NCI-H82 treated with DMSO at 0.1 percent for 48 hours (cell line): Measurements from ENCODE around the gene TENM3.

Experiments used
- DNase-seq: peaks from one replicate; lab custom pipeline; 2025; ENCODE audit not compliant: unreplicated experiment; lab: John Stamatoyannopoulos, UW

Gene TENM3

DNA sequence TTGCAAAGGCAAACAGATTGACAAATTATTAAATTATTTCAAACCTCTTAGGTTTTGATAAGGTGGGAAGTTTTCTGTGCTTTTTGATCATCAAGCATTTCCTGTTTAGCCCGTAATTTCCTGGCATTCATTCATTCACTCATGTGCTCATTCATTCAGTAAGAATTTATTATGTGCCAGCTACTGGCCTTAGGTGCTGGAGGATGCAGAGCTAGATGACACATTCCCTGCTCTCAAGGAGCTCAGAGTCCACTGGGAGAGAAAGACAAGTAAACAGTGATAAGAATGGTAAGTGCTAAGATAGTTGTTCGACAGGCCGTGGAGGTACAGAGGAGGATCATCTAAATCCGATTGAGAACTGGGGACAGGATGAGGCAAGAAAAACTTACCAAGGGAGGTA lies 520.9 kb downstream of the TENM3 start:
- DNase-seq: no peak

- DNase-seq: no peak
Measured at GRCh38 chr4:182764642-182765041, 521.4 kb downstream of the TENM3 start.

GRCh38 chr4:182765987-182766856 lies 523.0 kb downstream of the TENM3 start:
- no peak for DNase-seq

- no peak for DNase-seq
Measured at GRCh38 chr4:182766857-182767250, 523.7 kb downstream of the TENM3 start.

GRCh38 chr4:182768838-182769237 lies 525.6 kb downstream of the TENM3 start:
- no peak for DNase-seq

GRCh38 chr4:182770259-182770995 lies 527.2 kb downstream of the TENM3 start:
- no peak for DNase-seq

- DNase-seq: no peak
Measured at GRCh38 chr4:182770996-182771514, 527.9 kb downstream of the TENM3 start.

- DNase-seq: no peak
Measured at GRCh38 chr4:182775075-182775474, 531.9 kb downstream of the TENM3 start.

DNA sequence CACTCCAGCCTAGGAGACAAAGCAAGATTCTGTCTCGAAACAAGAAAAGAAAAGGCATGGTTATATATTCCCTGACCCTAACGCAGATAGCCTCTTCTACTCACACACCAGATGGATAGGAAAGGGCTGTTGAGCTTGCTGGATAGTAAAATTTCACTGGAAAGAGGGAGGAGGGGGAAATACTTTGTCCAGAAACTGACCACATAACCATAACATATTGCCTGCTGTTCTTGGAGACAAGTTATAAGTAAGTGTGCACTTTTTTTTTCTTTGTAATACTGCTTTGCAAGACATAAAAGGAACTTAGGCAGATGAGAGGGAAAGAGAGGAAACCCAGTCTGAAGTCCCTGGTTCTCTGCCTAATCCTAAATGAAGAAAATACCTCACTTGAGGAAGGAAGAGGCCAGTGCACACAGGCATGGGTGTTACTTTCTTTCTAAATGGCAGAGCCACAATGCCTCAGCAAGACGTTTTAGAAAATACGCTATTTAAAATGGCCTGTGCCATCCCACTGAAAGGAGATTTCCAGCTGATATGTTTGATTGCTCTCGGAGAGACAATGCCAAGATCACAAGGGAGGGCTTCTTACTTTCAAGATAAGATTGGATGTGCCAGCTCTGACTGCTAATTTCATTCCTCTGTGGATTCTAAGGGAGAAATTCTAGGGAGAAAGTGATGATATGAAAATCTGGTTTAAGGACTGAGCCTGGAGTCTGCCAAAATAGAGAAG lies 533.3 kb downstream of the TENM3 start:
- DNase-seq: no peak

- no peak for DNase-seq
Measured at GRCh38 chr4:182778222-182778982, 535.2 kb downstream of the TENM3 start.

DNA sequence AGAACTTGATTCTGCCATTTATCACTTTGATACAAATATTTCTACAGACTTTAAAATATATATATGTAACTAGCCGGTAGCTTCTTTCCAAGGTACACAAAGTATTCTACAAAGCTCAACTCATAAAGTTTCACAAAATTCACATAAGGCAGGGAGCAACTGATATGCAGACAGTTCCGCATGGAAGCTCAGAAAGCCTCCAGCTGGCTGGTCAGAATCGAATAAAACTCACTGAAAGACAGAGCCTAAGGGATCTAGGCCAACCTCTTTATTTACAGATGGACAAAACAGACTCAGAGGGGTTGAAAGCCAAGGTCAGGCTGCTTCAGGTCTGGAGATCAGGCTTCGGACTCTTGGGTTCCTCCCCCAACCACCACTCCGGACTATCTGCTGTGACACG lies 543.8 kb downstream of the TENM3 start:
- no peak for DNase-seq

GRCh38 chr4:182788201-182788600 lies 545.0 kb downstream of the TENM3 start:
- no peak for DNase-seq

GRCh38 chr4:182789529-182789928 lies 546.3 kb downstream of the TENM3 start:
- no peak for DNase-seq

GRCh38 chr4:182795446-182796238 lies 552.4 kb downstream of the TENM3 start:
- no peak for DNase-seq

DNA sequence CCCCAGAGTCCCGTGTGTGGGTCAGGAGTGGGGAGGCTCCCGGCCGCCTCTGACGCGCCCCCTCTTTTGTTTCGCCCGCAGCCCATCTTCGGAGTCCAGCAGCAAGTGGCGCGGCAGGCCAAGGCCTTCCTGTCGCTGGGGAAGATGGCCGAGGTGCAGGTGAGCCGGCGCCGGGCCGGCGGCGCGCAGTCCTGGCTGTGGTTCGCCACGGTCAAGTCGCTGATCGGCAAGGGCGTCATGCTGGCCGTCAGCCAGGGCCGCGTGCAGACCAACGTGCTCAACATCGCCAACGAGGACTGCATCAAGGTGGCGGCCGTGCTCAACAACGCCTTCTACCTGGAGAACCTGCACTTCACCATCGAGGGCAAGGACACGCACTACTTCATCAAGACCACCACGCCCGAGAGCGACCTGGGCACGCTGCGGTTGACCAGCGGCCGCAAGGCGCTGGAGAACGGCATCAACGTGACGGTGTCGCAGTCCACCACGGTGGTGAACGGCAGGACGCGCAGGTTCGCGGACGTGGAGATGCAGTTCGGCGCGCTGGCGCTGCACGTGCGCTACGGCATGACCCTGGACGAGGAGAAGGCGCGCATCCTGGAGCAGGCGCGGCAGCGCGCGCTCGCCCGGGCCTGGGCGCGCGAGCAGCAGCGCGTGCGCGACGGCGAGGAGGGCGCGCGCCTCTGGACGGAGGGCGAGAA lies 556.5 kb downstream of the TENM3 start:
- DNase-seq: no peak

DNA sequence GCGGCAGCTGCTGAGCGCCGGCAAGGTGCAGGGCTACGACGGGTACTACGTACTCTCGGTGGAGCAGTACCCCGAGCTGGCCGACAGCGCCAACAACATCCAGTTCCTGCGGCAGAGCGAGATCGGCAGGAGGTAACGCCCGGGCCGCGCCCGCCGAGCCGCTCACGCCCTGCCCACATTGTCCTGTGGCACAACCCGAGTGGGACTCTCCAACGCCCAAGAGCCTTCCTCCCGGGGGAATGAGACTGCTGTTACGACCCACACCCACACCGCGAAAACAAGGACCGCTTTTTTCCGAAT lies 557.0 kb downstream of the TENM3 start:
- no peak for DNase-seq

DNA sequence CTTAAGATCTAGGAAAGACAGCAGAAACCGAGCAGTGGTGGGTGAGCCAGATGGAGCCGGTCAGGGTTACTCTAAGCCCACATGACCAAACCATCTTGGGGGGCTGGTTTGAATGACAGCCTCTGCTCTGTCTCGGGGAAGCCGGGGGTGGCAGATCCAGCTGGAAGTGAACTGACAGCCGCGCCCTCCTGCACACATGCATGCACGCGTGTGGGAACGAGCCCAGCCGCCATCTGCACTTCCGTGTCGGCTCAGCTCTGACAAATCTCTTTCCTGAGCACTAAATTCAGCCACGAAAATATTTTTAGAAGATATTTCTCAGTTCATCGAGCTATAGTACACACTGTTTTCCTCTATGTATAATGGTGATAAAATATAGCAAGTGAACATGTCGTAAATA lies 558.4 kb downstream of the TENM3 start:
- DNase-seq: no peak

GRCh38 chr4:182802621-182803020 lies 559.4 kb downstream of the TENM3 start:
- DNase-seq: no peak

- DNase-seq: no peak
Measured at GRCh38 chr4:182803235-182803634, 560.0 kb downstream of the TENM3 start.

DNA sequence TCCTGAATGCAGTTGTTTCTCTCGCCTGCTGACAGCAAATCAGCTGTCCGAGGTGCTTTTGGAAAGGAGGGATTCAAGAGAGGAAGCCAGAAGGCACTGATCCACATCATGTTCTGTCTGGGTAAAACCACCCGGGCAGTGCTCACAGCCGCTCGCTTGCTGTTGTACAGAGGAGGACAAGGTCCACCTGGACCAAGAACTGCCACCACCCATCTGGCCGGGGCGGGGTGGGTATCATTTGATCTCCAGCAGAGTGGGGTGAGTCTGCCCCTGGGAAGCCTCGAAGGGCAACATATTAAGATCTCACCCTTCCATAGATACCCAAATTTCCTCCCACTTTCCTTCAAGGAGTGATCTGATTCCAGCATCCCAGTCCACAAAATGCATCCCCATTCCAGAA lies 560.9 kb downstream of the TENM3 start:
- DNase-seq: no peak
